Subcutaneous abdominal adipose tissue (tissue), 5 donors: ENCODE results near the gene ESD.

Source experiments
- H3K27ac ChIP-seq: one replicate; pipeline ENCODE4 v1.7.0; 2013; ENCODE audit warnings: low read depth, mild to moderate bottlenecking, inconsistent platforms, low read length, moderate library complexity
- H3K27me3 ChIP-seq, 5 donors: one replicate each; pipeline ENCODE4 v1.7.0; 2013; ENCODE audit warnings: low read length in 5 of 5, inconsistent platforms in 1 of 5; ENCODE audit not compliant: control insufficient read depth in 5 of 5, insufficient read depth in 4 of 5
- H3K36me3 ChIP-seq, 5 donors: one replicate each; pipeline ENCODE4 v1.7.0; 2013; ENCODE audit warnings: low read length in 5 of 5; ENCODE audit not compliant: control insufficient read depth in 5 of 5, insufficient read depth in 5 of 5
- H3K4me1 ChIP-seq, 5 donors: one replicate each; pipeline ENCODE4 v1.7.0; 2013; ENCODE audit warnings: low read length in 5 of 5, mild to moderate bottlenecking in 3 of 5, moderate library complexity in 1 of 5; ENCODE audit not compliant: control insufficient read depth in 5 of 5, insufficient read depth in 5 of 5
- H3K4me3 ChIP-seq, 5 donors: one replicate each; pipeline ENCODE4 v1.7.0; 2013; ENCODE audit warnings: low read length in 5 of 5, low read depth in 1 of 5
- H3K9ac ChIP-seq, 5 donors: one replicate each; pipeline ENCODE4 v1.7.0; 2013; ENCODE audit warnings: low read length in 5 of 5, mild to moderate bottlenecking in 4 of 5, moderate library complexity in 3 of 5
- H3K9me3 ChIP-seq, 5 donors: one replicate each; pipeline ENCODE4 v1.7.0; 2013; ENCODE audit warnings: low read length in 5 of 5; ENCODE audit not compliant: control insufficient read depth in 5 of 5
- donor health status: healthy.
- donor health status: healthy.
- donor health status: healthy.
- donor health status: healthy.
- donor health status: healthy.

The ESD gene

DNA sequence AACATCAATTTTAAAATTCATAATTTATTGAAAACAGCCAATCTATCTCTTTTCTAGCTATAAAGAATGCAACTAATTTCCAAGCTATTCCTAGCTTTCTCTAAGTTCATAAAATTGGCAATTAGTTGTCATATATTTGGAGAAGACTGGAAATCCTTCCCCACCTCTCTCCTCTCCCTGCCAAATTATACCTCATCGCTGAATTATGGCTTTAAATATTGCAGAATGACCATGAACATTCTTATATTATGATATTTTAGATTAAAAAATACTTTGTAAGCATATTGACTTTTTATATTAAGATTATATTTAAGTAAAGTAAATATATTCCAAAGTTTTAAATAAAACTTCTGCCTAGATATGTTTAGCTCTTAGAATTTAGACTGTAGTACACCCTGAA lies 58.2 kb downstream of the ESD start:
- no peaks in the 10 kb centered on the region for H3K27me3 ChIP-seq
- H3K9ac ChIP-seq: no peak overlapping the region
- H3K27ac ChIP-seq: no peak overlapping the region
- H3K9me3 ChIP-seq: no peaks in the 10 kb centered on the region
- peaks cover 12 to 34% (median 19%) of the 10 kb centered on the region in 5 donors for H3K36me3 ChIP-seq
- no peak overlapping the region for H3K4me3 ChIP-seq
- H3K4me1 ChIP-seq: peaks cover 0 to 5% (median 2%) of the 10 kb centered on the region in 5 donors

DNA sequence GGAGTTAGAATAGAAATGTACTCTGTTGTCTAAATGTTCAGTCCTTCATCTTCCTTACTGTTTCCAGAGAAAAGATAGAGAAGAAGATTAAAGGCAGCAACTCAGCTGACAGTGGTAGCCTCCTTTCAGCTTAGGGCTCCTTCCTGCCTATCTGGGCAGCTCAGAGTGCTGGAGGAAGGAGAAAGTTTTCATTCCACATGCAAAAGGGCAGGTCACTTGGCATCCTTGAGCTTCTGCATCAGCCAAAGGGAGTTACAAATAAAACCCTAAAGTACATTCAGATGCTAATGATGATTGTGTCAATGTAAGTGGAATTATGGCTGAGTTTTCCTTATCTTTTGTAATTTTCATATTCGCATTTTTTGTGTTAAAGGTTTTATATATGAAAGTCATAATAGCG lies 58.9 kb downstream of the ESD start:
- Histone ChIP-seq H3K9ac (no peak overlapping the region), H3K4me1 (peaks cover 0 to 5% (median 2%) of the 10 kb centered on the region in 5 donors), H3K4me3 (no peak overlapping the region), H3K36me3 (peaks cover 12 to 38% (median 19%) of the 10 kb centered on the region in 5 donors), H3K9me3 (no peaks in the 10 kb centered on the region), H3K27me3 (no peaks in the 10 kb centered on the region), H3K27ac (no peak overlapping the region)

DNA sequence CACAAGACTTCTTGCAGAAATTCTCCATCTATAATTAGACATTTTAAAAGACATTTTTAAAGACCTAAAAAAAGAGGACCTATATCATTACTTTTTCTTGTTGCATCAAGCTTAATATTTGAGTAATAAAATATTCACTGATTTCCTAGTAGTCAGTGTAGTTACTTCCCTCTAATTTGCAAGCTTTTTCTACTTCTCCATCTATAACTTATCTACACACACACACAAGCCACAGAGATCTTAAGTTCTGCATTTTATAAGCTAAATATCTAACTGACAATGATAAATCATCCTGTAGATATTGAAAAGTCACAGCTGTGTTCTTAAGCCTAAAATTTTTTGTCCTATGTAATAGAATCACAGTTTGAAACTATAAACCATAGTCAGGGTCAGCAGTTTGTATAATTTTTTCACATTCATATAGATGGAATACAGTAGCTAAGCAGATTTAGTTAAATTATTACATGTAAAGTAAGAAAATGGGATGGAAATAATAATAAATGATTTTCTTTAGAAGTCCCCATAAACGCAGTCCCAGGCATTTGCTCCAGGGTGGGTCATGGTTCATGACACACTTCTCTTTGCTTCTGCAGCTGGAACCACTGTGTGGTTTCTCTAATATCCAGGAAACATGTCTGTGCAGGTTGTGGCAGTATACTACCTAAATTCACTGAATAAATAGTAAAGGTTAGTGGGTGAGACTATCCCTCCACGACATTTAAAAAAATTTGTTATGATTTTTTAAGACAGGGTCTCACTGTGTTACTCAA lies 60.2 kb downstream of the ESD start:
- Histone ChIP-seq H3K4me1 (peaks cover 0 to 5% (median 2%) of the 10 kb centered on the region in 5 donors), H3K27me3 (no peaks in the 10 kb centered on the region), H3K27ac (no peak overlapping the region), H3K9me3 (no peaks in the 10 kb centered on the region), H3K36me3 (peaks cover 16 to 42% (median 26%) of the 10 kb centered on the region in 5 donors), H3K4me3 (no peak overlapping the region), H3K9ac (no peak overlapping the region)

DNA sequence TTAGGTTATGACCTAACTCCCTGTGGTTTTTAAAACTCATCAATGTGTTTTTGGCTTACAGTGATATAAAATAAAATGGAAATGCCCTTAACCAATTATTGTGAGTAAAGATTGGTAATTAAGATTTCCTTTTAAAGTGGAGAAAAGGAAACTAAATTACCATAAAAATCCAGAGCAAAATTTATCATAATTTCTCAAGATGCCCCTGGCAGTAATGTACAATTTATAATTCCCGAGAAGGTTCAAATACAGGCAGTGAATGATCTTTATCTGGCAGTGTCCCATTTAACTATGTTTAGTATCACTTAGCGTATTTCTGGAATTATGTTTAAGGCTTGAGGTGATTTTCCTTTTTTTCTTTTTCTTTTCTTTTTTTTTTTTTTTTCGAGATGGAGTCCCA lies 61.5 kb downstream of the ESD start:
- Histone ChIP-seq H3K27ac (no peak overlapping the region), H3K4me1 (peaks cover 0 to 5% (median 2%) of the 10 kb centered on the region in 5 donors), H3K9me3 (no peaks in the 10 kb centered on the region), H3K4me3 (no peak overlapping the region), H3K36me3 (peaks cover 15 to 40% (median 28%) of the 10 kb centered on the region in 5 donors), H3K27me3 (no peaks in the 10 kb centered on the region), H3K9ac (no peak overlapping the region)

DNA sequence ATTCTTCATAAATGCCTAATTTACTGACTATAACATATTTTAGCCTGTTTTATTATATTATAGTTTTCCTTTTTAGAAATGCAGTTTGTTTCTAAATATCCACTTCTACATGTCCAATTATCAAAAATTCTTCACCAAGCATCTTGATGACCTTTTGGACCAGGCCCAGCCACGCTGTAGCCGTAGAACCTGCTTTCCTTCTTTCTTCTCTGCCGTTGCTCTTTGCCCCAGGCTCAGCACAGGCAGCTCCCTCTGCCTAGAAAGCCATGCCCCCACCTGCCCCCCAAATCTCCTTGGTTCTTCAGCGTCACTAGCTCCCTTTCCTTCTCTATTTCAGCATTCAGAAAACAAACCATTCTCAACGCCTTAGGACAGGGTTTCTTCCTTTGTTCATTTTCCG lies 65.4 kb downstream of the ESD start:
- H3K27ac ChIP-seq: no peak overlapping the region
- peaks cover 0 to 5% (median 0%) of the 10 kb centered on the region in 5 donors for H3K4me1 ChIP-seq
- H3K9ac ChIP-seq: no peak overlapping the region
- H3K36me3 ChIP-seq: peaks cover 22 to 57% (median 38%) of the 10 kb centered on the region in 5 donors
- no peaks in the 10 kb centered on the region for H3K9me3 ChIP-seq
- H3K27me3 ChIP-seq: no peaks in the 10 kb centered on the region
- H3K4me3 ChIP-seq: no peak overlapping the region

DNA sequence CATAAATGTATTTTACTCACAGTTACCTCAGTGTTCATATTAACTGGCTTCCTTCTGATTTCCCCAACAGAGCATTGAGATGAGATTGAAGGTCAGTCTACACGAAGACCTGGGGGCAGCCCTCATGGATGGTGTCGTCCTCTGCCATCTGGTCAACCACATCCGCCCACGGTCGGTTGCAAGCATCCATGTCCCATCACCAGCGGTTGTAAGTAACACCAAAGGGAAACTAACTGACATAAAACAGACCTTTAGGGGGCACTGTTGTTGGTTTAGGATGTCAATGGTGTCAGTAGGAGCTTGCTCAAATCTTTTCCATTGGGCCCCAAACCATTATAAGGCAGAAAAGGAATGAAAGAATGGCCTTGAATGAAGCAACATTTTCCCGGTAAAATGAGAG lies 68.2 kb downstream of the ESD start:
- no peaks in the 10 kb centered on the region for H3K9me3 ChIP-seq
- H3K4me3 ChIP-seq: no peak overlapping the region
- H3K4me1 ChIP-seq: no peaks in the 10 kb centered on the region
- peaks cover 36 to 77% (median 53%) of the 10 kb centered on the region in 5 donors for H3K36me3 ChIP-seq
- no peak overlapping the region for H3K27ac ChIP-seq
- H3K27me3 ChIP-seq: no peaks in the 10 kb centered on the region
- no peak overlapping the region for H3K9ac ChIP-seq

DNA sequence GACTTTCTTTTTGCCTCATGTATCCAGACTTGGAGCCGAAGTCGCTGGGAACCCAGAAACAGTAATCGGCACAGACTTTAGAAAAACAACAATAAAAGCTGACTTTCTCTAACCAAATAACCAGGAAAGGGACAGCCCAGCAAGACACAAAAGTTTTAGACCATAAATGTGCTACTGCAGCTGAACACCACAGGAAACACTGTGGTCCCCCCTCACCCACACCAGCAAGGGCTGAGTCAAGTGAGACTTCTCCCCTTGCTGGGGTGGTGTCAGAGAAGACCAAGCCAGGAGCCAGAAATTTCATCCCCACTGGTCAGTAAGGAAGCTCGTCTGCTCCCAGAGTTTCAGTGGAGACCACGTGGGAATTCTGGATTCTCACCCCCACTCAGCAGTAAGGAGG lies 70.6 kb downstream of the ESD start:
- no peaks in the 10 kb centered on the region for H3K27me3 ChIP-seq
- H3K9me3 ChIP-seq: no peaks in the 10 kb centered on the region
- H3K9ac ChIP-seq: no peak overlapping the region
- no peaks in the 10 kb centered on the region for H3K4me1 ChIP-seq
- peaks cover 22 to 67% (median 39%) of the 10 kb centered on the region in 5 donors for H3K36me3 ChIP-seq
- H3K4me3 ChIP-seq: no peak overlapping the region
- no peak overlapping the region for H3K27ac ChIP-seq
